GF-D8 (cell line): ENCODE results near the gene TRPM3.

Source experiments
- DNase-seq: peaks from one replicate; lab custom pipeline; 2025; lab: John Stamatoyannopoulos, UW

TRPM3 gene

GRCh38 chr9:70480405-70480980, 640.9 kb downstream of the TRPM3 start:
- DNase-seq: no peak

- no peak for DNase-seq
These were observed 641.5 kb downstream of the TRPM3 start for GRCh38 chr9:70479880-70480291.
